HG02973 (cell line): ENCODE data around the gene MRPL49.

ENCODE experiments used
- ATAC-seq: cut with Tn5 transposase; IDR thresholded peaks from one replicate; pipeline ENCODE4 v1.9.1; 2021; ENCODE audit warnings: moderate library complexity; ENCODE audit not compliant: unreplicated experiment

MRPL49 gene

GRCh38 chr11:65102142-65103095 is 19.7 kb upstream of the MRPL49 start:
- no peak for ATAC-seq

- no peak for ATAC-seq
Observed at GRCh38 chr11:65103476-65103875, 18.6 kb upstream of the MRPL49 start.

DNA sequence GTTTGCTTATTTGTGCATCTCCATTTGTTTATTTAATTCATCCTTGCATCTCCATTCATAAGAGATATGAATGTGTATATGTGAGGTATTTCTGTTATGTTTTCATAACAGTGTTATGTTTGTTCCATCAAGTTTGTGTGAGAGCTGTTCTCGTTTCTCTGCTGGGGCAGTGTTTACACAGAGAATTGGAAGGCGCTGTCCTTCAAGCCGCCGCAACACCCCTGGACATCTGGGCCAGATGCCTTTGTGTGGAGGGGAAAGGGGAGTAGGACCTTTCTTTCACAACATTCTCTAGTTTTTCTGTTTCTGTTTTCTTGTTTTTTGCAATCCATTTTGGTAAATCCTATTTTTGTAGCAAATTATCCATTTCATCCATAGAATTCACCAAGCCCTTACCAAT is 17.5 kb upstream of the MRPL49 start:
- ATAC-seq = no peak

DNA sequence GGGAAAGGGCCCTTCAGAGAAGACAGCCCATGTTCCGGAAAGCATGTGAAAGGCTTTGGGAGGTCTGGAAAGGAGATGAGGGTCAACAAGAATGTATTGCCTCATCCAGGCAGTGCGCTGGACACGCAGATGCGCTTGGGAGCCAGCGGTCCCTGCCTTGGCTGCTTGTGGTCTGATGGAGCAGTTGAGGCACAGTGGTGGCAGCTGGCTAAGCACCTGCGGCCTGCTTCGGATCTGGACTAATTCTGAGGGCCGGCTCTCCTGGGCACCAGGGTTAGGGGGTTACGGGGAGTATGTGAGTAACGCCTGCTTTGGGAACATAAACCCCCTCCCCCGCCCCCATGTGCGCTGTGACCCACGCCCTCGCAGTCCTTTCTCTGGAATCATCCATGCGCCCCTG is 15.0 kb upstream of the MRPL49 start:
- no peak for ATAC-seq

DNA sequence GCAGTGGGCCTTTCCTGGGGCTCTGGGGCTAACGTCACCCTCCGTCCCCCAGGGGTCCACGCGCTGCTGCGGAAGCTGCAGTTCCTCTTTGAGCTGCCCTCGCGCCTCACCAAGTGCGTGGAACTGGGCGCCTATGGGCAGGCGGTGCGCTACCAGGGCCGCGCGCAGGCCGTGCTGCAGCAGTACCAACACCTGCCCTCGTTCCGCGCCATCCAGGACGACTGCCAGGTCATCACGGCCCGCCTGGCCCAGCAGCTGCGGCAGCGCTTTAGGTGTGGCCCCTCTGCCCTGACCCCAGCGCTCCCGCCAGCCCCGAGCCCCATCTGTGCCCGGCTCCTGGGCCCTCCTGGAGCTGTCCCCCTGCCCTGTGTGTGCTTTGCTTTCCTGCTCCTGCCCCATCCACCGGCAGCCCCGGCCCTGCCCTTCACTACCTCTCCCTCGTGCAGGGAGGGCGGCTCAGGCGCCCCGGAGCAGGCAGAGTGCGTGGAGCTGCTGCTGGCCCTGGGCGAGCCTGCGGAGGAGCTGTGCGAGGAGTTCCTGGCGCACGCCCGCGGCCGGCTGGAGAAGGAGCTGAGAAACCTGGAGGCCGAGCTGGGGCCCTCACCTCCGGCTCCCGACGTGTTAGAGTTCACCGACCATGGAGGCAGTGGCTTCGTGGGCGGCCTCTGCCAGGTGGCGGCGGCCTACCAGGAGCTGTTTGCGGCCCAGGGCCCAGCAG is 14.2 kb upstream of the MRPL49 start:
- ATAC-seq = no peak

- ATAC-seq = no peak
Observed at GRCh38 chr11:65108469-65109123, 13.5 kb upstream of the MRPL49 start.

- no peak for ATAC-seq
Observed at GRCh38 chr11:65109231-65110198, 12.6 kb upstream of the MRPL49 start.

DNA sequence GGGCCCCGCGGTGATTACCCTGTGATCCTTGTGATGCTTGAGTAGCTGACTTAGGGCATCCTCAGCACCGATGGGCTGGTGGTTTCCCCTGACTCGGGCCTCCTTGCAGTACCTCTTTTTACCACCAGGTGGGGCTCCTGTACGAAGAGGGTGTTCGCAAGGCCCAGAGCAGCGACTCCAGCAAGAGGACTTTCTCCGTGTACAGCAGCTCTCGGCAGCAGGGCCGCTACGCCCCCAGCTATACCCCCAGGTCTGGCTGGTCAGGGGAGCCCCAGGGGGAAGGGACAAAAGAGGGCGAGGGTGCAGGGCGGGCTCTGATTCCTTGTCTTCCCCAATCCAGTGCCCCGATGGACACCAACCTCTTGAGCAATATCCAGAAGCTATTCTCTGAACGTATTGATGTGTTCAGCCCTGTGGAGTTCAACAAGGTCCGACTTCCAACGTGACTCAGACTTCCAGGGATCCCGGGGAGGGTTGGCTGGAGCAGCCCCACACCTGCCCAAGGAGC is 11.7 kb upstream of the MRPL49 start:
- no peak for ATAC-seq

- no peak for ATAC-seq
Observed at GRCh38 chr11:65111159-65111743, 10.9 kb upstream of the MRPL49 start.

DNA sequence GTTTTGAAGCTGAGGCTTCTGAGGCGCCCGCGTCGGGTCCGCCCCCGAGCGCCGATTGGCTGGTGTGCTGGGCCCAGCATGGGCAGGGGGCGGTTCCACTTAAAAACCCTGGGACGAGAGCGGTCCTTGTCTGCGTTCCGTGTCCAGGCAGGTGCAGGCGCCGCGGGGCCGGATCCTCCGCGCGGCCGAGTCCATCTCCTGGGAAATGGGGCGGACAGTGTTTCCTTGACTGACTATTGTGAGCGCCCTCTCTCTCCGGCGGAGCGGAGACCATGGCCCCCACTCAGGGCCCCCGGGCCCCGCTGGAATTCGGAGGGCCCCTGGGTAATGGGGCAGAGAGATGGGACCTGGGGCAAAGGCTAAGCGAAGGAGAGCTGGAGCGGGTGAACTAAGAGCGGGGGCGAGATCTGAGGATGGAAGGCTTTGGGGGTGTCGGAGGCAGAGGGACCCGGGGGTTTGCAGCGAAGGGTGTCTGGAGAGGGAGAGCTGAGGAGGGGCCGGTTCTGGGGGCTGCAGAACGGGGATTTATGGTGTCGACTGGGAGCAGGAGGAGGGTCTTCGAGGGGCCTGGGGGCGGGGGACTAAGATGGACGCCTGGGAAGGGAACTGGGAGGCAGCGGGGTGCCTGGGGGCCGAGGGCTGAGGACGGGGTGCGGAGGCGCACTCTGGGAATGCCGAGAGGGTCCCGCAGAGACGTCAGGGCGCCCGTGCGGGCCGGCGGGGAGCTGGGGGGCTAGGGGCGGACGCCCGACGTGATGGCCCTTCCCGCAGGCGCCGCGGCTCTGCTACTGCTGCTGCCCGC is 10.2 kb upstream of the MRPL49 start, which contains the start of gene TM7SF2:
Gene TM7SF2 (plus strand): TSS at position 129 of the 802 bp plus-strand sequence. CDS start 144 bp downstream, at position 273.
- peak; percentile 36 for ATAC-seq

GRCh38 chr11:65112546-65113360 is 9.4 kb upstream of the MRPL49 start:
- no peak for ATAC-seq

GRCh38 chr11:65113361-65113756 is 8.8 kb upstream of the MRPL49 start:
- no peak for ATAC-seq

DNA sequence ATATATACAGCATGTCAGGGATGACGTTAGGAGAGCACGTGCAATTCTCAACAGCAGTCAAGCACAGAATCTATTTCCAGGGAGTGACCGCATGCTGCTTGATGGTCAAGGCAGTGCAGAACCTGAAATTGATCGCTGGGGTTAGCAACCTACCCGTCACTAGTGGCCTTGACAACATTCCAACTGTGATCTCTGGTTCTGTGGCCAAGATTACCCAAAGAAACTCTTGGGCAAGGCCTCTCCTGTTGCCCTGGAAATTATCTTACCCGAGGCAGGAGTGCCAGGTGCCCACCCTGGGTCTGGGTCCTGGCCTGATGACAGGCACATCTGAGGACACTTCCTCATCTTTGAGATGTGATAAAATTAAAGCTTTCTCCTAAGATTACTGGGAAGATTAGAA is 8.3 kb upstream of the MRPL49 start:
- no peak for ATAC-seq

DNA sequence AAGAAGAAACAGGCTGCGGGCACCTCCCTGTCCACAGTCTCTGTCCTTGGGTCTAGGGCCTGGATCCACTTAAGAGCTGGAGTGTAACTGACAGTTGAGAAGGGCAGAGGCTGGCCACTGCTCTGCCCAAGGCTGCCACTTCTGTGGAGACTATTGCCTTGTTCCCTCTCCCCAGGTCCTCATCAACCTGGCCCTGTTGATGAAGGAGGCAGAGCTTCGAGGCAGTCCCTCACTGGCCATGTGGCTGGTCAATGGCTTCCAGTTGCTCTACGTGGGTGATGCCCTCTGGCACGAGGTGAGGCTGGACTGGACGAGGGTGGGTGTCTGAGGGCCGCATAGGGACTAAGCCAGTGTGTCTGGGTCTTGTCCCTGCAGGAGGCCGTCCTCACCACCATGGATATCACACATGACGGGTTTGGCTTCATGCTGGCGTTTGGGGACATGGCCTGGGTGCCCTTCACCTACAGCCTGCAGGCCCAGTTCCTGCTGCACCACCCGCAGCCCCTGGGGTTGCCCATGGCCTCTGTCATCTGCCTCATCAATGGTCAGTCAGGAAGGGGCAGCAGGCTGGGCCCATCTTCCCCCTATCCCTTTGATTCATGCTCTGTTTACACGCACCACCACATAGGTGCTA is 7.5 kb upstream of the MRPL49 start:
- no peak for ATAC-seq

DNA sequence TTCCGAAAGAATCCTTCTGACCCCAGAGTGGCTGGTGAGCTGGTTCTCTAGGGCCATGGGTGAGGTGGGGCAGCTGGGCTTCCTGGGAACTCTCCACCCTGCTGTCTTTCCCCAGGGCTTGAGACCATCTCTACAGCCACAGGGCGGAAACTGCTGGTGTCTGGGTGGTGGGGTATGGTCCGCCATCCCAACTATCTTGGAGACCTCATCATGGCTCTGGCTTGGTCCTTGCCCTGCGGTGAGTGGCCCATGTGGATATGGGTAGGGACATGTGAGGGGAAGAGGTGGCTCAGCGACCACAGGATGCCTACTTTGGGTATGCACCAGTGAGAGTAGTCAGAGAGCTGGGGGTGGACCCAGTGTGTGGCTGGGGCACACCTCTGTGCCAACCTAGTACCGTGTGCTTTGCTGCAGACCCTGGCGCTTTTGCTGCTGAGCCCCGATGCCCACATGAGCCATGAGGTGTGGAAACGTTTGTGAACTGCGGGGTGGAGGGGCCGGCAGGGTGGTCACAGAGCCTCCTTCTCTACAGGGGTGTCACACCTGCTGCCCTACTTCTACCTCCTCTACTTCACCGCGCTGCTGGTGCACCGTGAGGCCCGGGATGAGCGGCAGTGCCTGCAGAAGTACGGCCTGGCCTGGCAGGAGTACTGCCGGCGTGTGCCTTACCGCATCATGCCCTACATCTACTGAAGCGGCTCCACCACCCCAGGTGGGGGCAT is 6.6 kb upstream of the MRPL49 start:
- no peak for ATAC-seq

DNA sequence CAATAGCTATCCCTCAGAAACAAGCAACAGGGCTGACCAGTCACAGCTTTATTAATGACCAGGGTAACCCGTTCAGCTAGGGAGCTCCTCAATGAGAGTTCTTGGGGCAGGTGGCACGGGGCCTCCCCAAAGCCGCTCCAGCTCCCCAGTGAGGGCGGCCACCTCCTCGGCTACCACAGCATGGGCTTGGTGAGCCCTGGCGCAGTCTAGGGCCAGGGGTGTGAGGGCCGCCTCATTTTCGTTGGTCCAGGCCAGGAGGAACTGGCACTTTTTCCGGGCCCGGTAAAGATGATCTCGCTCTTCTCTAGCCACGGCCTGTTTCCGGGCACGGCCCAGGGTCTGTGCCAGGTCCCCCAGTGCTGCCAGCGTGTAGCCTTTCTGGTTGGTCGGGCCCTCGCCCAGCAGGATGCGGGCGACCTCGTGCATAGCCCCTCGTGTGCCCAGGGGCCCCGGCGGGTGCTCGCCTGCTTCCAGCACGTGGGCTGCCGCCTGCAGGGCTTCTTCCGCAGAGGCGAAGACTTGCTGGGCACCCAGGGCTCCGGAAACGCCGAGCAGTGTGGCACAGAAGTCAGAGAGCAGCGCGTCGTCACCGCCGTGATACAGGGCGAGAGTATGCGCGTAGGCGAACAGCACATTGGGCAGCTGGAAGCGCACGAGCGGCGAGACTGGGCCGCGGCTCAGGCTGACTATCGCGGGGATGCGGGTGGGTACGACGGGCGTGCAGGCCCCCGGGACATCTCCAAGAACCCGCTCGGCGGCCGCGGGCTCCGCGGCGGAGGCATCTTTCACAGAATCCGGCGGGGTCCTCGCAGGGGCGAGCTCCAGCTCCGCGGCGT is 5.5 kb upstream of the MRPL49 start:
- no peak for ATAC-seq
